GM21529 (cell line): ENCODE measurements around the gene TMC2.
"Not testable (repeated sequence)": the region's sequence is repeated elsewhere in the genome, so short reads cannot be mapped to it uniquely, and the experiment has no call there.

ENCODE experiments used
- ATAC-seq: cut with Tn5 transposase; IDR thresholded peaks from one replicate; pipeline ENCODE4 v1.9.1; 2021; ENCODE audit not compliant: unreplicated experiment

The TMC2 gene

DNA sequence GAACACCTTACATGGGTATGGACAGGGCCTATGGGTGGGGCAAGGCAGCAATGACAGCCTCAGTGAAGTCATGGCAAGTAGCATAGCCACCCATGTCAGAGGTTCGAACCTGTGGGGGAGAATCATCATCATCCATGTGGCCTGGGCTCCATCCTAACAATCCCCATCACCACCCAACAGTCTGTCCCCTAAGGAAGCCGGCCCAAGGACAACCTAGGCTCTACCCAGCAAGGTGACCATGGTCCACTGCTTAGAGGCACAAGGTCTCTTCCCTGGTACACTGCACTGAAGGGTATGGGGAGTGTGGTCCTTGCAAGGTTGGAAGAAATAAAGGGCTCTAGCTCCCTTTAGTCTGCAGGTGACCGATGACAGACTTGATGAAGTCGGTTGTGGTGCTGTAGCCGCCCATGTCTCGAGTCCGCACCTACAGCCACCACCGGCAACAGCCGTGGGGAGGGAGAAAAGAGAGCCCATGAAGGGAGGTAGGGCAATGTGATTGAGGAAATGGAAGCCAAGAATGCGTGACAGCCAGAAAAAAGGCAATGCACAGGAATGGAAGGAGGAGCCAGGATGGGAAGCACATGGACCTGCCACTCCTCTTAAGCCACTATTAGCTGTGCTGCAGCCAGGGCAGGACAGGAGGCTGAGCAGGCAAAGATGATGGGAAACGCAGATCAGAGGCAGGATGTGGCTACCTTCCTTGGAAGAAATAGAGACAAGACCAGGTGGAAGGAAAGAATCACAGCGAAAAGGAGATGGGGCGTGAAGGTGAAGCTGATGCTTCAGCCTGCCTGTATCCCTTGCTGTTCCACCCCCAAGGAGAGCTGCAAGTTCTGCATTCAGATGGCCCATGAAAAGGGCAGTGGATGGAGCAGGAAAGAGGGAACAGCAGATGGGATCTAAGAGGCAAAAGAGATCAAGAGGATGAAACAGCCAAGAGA, 122.3 kb downstream of the TMC2 start:
- ATAC-seq, result no peak

DNA sequence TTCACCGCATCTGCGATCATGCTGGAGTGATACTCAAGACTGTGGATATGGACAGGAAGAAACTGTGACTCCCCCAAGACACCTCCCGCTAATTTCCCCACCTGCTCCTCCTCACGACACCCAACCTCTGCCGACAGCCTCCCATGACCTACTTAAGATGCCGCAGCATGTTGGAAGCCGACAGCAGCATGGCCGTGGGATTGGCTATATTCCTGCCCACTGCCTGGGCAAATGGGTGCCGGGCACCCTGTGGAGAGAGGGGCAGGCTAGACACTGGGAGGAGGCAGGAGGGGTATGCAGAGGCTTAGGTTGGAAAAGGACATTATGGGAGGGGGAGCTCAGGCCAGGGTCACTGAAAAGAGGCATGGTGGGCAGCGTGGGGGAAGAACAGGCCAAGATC, 123.2 kb downstream of the TMC2 start:
- ATAC-seq, result no peak

DNA sequence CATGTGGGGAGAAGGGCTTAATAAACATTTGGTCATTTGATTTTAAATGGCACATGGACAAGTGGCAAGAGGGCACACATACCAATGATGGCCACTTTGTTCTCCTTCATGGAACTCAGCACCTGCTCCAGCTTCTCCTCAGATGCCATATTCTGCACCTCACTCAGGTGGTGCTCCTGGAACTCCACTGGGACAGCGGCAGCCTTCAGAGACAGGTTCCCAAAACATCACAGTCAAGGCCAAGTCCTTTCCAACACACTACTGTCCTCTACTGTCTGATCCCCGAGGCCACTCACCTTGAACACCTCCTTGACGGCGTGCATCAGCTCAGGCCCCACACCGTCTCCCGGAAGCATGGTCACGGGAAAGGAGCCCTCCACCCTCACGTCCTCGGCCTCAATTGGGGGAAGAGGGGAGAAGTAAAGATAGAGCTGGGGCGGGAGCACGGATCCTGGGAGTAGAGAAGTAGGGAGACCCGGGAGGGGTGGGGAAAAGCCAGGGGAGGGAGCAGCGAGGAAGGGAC, 127.1 kb downstream of the TMC2 start:
- ATAC-seq, result no peak

DNA sequence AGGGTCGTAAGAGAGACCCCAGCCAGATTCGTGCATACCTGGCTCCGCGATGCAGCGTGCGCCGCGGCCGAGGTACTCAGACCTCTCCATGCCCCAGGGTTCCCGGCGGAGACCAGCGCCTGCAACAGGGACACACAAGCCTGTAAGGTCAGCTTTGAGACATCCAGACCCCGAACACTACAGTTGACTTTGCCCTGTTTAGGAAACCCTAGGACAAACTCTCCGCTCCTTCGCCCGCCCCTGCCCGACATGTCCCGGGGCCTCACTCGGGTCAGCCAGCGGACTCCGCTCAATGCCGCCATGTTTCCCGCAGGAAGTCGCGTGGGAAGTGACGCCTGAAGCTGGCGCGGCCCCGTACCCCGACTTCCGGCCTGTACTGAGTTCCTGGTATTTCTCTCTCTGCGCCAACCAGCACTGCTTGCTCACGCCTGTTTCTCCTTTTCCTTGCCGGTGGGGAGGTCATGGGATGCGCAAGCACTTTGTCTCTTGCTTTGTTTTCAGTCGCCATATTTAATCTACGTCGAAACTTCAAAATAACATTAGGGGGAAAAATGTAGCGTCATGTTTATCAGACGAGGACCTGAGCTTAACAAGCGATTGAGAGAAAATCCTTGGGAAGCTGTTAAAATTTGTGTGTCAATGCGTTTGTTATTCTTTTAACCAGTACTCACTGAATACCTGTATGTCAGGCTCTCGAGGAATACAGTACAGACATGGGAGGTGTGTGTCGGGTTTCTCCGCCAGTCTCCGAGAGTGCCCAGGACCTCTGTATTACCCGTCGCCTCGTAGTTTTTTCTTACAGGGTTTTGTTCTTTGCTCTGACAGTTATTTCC, 127.7 kb downstream of the TMC2 start, which contains the start of gene IDH3B:
Gene IDH3B, minus strand, starts transcription at position 330 of the 833 bp plus-strand sequence. Its CDS starts 28 bp downstream, at position 302.
- peak; percentile 85 for ATAC-seq

DNA sequence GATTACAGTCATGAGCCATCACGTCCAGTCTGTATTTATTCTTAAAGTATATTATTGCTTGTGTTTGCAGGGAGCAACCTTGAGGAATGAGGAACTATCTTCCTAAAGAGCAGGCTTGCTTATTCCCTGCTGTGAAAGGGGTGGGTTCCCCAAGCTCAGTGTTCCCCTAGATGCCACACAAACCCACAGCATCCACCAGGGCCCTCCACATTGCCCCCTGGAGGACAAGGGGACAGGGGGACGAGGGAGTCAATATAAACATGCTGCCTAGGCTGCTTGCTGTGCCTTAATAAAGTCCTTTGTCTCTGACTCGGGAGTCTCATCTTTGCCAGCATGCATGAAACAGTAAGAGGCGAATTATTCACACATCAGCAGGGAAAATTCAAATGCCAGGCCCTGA, 135.6 kb downstream of the TMC2 start:
- ATAC-seq, result no peak

DNA sequence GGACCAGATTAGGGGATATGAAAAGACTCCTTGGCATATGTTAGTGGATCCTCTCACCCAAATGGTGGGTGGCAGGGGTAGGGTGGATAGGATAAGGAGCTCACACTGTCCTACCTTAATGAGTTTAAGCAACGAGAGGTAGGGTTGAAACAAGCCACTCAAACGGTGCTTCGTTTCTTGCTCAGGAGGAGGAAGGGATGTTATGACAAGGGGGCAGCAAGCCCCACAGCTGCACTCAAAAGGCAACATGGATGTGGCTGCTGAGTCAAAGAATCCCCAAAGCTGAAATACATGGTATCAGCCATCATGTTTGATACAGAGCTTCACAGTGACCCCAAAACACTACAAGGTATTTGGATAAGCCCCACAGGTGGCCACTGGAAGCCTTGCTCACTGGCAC, 136.1 kb downstream of the TMC2 start:
- ATAC-seq, result no peak

DNA sequence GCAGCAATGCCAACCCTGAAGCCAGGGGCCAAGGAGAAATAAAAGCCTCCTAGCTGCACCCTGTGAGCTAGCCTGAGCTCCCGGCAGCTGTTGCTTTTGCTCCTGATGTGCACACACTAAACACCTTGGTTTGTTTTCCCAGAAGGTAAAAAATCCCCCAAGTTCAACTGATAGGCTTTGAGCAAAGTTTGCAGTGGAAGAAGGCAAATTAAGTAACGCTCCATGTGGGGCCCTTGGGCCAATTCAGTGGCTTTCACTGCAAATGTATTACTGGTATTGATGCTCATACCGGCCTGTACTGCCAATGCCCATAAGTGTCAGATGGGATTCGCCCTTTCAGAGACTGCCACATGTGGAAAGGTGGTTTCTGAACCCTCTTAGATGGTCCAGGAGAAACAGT, 137.1 kb downstream of the TMC2 start:
- no peak for ATAC-seq

DNA sequence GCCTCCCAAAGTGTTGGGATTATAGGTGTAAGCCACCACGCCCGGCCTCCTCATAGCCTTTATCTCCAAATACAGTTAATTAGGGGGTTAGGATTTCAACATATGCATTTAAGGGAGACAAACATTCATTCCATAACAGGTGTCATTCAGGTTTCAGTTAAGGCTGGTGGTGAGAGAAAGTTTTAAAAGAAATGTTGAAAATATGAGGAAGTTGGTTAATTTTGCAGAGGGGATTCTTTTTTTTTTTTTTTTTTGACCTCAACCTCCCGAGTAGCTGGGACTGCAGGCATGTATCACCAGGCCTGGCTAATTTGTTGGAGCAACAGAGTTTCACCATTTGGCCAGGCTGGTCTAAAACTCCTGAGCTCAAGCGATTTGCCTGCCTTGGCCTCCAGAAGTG, 143.7 kb downstream of the TMC2 start:
- ATAC-seq, result no peak

DNA sequence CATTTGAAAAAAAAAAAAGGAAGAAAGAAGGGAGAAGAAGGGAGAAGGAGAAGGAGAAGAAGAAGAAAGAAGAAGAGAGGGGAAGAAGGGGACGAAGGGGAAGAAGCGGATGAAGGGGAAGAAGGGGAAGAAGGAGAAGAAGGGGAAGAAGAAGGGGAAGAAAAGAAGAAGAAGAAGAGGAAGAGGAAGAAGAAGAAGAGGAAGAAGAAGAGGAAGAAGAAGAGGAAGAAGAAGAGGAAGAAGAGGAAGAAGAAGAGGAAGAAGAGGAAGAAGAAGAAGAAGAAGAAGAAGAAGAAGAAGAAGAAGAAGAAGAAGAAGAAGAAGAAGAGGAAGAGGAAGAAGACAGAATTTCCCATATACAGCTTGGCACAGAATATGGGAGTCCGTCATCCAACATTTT, 145.7 kb downstream of the TMC2 start:
- ATAC-seq, result not testable (repeated sequence)

DNA sequence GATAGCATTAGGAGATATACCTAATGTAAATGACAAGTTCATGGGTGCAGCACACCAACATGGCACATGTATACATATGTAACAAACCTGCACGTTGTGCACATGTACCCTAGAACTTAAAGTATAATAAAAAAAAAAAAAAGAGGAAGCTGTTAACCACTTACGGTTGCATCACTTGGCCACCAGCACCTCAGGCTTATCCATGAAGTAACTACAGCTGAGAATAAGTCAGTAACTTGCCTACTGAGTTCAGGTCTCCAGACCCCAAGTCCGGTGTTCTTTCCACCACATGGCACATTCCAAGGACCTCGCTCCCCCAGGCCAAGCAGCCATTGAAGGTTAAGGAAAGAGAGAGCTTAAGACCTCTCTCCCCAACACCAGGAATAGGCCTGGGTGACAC, 148.4 kb downstream of the TMC2 start:
- not testable (repeated sequence) for ATAC-seq

DNA sequence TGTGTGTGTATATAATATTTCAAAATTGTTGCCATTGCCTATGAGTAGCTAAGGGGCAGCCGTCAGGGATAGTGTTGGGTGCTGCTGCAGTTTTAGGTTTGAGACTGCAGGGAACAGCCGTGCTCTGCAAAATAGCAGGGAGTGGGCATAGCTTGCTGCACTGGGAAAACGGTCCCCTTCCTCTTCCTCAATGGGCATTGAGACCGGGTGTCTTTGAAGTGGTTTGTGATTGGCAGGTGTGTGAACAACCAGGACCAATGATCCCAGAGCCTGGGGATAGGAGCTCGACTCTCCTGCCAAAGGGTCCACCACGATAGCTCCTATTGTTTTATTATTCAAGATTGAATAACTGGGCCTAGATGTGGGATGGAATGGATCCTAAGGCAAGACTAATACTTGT, 151.1 kb downstream of the TMC2 start:
- ATAC-seq, result no peak

DNA sequence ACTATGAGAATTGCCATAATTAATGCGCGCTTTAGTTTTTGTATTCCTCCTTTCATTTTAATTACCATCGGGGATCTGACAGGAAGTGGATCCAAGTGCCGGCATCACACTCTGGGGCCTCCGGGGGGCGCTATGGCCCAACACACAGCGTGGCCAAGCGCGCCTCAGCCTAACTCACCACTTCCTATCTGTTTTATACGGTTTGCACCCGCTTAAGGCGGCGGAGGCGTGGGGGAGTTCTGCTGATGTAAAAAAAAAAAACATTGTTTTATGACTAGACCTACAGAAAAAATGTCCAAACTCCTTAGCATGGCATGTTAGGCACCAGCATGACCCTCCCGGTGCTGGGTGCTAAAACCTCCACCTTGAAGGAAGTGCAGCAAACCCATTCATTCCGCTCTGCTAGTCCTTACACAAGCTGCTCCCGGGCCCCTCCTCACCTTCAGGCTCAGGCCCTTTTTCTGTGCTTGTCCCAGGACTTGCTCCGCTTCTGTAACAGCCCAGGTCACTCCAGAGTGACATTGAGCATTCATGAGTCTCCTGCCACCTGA, 151.7 kb downstream of the TMC2 start:
- no peak for ATAC-seq

DNA sequence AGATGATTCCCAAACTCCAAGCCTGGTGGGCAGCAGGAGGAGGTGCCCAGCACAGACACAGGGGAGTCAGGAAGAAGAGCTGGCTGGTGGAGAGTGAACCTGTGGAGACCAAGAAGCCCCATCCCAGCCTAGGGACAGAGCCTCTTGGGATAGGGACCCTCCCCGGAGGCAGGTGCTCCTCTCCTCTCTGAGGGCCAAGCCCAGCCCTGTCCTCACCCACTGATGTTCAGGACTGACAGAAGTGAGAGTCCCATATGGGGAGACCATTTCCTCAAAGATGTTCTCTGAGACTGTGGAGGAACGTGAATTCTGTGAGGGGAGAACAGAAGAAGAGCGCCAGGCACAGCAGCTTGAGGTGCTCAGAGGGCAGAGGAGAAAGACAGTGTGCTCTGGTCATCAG, 153.8 kb downstream of the TMC2 start:
- no peak for ATAC-seq

DNA sequence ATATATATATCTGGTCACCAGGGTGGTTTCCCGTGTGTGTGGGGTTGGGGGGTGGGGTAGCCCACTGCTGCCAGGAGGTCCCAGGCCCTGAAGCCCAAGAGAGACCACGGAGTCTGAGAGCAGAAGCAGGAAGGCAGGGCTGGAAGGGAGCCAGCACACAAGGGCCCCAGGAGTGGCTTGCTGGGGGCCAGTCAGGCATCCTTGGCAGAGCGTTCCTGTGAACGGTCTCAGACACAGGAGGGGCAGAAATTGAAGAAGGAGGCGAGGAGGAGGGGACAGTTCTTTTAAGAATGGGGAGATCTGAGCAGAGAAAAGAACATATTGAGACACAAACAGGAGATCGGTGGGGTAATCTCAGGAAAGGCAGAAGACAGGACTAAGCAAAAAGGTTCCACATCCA, 154.3 kb downstream of the TMC2 start:
- no peak for ATAC-seq

DNA sequence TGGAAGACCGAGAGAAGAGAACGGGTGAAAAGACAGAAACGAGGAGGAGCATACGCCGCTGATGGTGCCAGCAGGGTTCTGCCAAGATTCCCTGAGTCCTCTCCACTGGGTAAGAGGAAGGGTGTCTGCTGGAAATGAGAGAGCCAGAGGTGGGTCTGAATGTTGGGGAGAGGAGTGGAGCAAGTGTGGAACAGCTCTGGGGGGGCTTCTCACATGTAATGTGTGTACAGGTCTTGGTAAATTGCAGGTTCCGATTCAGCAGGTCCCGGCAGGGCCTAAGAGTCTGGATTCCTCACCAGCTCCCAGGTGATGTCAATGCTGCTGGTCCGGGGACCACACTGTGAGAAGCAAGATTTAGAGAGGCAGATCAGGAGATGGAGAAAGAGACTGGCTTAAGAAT, 154.8 kb downstream of the TMC2 start:
- ATAC-seq, result no peak
